Fibroblast of gingiva (primary cell): Measurements from ENCODE around the gene KCTD14.
"Not testable (repeated sequence)": the region's sequence is repeated elsewhere in the genome, so short reads cannot be mapped to it uniquely, and the experiment has no call there.

Experiments
- DNase-seq: peaks from one replicate; pipeline ENCODE4 v3.0.0-alpha.2; 2011; ENCODE audit warnings: low read depth

The KCTD14 gene

GRCh38 chr11:78046486-78046854, 23.4 kb upstream of the KCTD14 start:
- DNase-seq = no peak

GRCh38 chr11:78045851-78046485, 22.9 kb upstream of the KCTD14 start:
- DNase-seq = peak; percentile 52

DNA sequence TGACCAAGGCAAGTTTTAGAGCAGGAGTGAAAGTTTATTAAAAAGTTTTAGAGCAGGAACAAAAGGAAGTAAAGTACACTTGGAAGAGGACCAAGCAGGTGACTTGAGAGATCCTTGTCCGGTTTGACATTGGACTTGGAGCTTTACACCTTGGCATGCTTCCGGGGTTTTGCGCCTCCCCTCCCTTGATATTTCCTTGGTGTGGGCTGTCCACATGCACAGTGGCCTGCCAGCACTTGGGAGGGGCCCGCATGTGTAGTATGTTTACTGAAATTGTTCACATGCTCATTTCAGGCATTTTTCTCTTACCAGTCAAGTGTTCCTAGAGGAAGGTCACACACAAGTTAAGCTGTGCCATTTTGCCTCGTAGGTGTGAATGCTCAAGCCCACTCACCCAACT, 21.6 kb upstream of the KCTD14 start:
- no peak for DNase-seq

DNA sequence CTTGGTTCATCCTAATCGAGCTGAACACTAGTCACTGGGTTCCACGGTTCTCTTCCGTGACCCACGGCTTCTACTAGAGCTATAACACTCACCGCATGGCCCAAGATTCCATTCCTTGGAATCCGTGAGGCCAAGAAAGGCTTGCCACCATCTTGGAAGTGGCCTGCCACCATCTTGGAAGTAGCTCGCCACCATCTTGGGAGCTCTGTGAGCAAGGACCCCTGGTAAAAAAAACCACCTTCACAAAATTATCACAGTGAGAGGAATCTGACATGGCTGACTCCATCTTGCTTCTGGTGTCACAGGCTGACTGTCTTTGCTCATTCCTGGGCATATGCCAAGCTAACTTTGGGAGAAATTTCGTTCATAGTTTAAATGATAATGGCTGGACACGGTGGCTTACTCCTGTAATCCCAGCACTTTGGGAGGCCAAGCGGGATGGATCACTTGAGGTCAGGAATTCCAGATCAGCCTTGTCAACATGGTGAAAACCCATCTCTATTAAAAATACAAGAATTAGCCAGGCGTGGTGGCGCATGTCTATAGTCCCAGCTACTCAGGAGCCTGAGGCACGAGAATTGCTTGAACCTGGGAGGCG, 18.9 kb upstream of the KCTD14 start:
- no peak for DNase-seq

- DNase-seq = not testable (repeated sequence)
These were observed 18.3 kb upstream of the KCTD14 start for GRCh38 chr11:78041380-78041719.

DNA sequence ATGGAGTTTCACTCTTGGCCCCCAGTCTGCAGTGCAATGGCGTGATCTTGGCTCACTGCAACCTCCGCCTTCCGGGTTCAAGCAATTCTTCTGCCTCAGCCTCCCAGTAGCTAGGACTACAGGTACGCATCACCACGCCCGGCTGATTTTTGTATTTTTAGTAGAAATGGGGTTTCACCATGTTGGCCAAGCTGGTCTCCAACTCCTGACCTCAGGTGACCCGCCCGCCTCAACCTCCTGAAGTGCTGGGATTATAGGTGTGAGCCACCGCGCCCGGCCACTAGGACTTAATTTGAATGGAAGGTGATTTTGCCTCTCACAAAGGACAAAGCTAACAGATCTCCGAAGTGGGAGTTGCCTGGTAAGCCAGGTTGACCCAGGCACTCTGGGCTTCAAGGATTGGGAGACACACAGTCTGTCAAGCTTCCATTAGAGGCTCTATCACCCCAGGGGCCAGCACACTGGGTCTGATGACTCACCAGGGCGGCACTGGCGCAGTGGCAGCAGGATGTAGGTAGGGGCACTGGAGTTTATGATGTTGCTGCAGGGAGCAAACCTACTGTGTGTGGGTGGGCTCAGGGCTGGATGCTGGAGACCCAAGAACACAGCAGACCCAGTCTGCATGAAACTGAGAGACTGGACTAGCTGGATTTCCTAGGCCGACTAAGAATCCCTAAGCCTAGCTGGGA, 17.8 kb upstream of the KCTD14 start:
- no peak for DNase-seq

DNA sequence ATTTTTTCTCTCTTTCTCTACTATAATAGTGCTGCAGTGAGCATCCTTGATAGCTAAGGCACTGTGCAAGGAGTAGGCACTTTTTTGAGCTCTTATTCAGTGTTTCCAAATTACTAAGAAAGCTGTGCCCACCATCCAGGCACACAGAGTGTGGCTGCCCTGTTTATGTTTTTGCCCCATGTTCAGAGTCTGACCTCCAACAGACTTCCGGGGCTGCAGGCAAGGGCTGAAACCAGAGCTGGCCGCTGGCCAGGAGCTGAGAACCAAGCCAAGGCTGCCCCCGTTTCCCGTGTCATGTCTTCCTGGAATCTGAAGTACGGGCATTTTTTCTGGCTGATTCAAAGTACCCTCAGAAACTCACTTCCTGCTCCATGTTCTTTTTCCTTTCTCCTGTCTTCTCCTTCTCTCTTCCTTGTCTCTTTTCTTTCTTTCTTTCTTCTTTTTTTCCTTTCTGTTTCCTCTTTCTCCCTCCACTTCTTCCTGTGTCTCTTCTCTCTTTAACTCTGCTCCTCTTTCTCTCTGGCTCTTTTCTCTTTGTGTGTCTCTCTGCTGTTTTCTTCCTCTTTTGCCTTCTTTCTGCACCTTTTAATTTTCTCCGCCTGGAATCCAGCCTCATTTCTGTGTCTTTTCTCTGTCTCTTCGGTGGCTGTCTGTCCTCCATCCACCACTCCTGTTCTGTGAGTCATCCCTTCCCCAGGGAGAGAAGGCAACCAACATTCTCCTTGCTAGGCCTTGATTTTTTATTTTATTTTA, 17.0 kb upstream of the KCTD14 start:
- peak; percentile 80 for DNase-seq

DNA sequence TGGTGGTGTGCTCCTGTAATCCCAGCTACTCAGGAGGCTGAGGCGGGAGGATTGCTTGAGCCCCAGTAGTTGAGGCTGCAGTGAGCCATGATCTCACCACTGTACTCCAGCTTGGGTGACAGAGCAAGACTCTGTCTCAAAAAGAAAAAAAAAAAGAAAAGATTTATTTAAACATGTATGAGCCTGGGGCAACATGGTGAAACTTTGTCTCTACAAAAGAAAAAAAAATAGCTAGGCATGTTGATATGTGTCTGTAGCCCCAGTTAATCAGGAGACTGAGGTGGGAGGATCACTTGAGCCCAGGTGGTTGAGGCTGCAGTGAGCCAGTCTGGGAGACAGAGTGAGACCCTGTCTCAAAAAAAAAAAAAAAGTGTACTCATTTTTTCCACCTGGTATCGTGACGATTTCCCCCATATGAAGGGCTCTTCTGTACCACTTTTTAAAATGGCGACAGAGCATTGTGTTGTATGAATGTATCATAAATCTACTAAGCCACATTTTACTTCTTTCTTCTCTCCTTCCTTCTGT, 16.4 kb upstream of the KCTD14 start:
- no peak for DNase-seq

DNA sequence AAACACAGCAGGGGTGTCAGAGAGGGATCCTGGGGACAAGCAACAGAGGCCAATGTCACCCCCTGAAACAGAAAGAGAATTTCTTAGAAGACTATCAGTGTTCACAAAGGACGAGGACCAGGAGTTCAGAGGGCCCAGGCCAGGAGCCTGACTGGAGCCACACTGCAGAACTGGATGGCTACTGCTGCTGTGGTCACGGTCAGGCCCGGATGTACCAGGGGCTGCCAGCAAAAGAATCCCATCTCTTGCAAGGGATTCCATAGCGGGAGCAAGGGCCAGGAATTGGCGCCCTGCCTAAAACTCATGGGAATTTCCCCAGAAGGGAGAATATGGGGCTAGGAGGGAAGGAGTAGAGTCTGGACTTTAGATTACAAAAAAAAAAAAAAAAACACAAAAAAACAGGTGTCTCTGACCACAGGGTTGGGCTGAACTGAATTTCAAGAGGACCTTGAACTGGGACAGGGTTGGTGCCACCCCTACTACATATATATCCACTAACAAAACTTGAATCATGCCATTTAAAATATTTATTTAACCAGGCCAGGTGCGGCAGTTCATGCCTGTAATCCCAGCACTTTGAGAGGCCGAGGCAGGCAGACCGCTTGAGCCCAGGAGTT, 15.7 kb upstream of the KCTD14 start:
- no peak for DNase-seq

DNA sequence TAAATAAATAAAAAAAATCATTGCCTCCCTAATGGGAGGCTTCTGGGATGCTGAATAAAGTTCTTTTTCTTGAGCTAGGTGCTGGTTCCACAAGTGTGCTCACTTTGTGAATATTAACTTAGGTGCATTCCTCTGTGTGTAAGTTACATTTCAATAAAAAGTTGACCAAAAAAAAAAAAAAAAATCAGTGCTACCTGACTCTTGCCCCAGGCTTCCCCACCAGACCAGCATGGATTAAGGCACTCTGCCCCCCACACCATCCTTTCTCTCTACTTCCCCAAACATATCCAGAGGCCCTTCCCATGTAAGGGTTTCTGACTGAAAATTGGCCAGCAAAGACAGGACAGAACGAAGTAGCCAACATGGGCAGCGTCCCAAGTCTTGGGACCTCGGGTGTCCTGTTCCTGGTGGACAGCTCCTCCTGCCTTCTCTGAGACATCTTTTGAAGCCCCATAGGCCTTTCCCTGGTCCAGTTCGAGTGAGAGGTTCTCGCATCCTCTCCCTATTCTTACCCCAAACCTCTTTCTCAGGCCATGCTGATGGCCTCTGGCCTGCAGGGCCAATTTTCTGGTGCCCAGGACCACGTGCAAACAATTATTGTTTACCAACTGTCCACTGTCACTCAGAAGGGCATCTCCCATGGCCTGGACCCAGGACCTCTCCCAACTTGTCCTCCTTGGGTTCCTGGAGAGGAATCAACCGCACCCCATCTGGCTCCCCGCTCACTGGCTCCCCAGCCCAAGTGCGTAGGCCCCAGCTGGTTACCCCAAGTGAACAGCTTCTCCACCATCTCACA, 14.9 kb upstream of the KCTD14 start:
- no peak for DNase-seq

DNA sequence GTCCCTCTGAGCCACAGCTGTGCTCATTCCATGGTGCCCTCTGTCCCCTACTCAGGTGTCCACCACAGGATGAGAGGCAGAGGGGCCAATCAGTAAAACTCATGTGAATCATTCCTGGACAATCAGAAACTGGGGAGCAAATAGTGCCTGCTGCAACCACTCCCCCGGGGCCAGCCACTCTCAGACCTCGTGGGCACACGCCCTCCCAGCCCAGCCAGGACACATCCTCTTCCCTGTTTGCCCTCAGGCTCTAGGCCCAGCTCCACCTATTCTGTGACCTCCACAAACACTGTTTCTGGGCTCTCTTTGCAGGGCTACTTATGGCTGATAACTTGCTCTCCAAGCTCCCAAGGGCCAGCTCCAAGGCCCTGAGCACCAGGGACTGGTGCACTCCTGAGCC, 14.0 kb upstream of the KCTD14 start:
- no peak for DNase-seq

DNA sequence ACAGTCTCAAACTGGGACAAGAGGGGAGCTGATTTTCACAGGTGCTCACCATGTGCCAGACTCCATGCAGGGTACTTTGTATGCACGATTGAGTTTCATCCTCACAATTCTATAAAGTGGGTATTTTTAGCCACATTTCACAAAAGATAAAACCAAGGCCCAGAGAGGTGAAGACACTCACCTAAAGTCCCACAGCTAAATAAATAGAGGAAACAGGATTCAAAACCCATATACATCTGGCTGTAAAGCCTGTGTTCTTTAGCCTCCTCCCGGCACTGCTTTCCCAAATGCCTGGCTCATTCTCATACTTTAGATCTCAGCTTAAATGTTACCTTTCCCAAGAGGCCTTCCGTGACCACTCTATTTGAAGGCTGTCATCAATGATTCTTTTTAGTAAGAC, 13.2 kb upstream of the KCTD14 start:
- DNase-seq = no peak

- DNase-seq = no peak
These were observed 11.5 kb upstream of the KCTD14 start for GRCh38 chr11:78034623-78035022.

GRCh38 chr11:78033040-78033439, 10.0 kb upstream of the KCTD14 start:
- peak; percentile 38 for DNase-seq

DNA sequence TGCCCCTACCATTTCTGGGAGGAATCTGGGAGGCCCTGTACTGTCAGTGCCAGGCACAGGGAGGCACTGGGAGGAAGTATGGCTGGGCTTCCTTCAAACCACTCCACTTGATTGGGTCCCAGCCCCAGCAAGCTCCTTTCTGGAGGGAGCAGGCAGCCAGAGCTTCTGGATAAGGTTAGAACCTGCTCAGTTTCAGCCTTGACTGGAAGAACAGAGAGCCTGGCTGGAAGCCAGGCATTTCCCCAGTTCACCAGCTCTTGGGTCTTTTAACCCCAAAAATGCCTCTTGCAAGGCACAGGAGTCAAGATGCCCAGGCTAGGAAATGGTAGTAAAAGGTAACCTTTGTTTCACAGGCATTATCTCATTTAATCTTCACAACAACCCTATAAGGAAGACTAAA, 9.0 kb upstream of the KCTD14 start:
- no peak for DNase-seq

GRCh38 chr11:78031629-78032028, 8.6 kb upstream of the KCTD14 start:
- DNase-seq = no peak

DNA sequence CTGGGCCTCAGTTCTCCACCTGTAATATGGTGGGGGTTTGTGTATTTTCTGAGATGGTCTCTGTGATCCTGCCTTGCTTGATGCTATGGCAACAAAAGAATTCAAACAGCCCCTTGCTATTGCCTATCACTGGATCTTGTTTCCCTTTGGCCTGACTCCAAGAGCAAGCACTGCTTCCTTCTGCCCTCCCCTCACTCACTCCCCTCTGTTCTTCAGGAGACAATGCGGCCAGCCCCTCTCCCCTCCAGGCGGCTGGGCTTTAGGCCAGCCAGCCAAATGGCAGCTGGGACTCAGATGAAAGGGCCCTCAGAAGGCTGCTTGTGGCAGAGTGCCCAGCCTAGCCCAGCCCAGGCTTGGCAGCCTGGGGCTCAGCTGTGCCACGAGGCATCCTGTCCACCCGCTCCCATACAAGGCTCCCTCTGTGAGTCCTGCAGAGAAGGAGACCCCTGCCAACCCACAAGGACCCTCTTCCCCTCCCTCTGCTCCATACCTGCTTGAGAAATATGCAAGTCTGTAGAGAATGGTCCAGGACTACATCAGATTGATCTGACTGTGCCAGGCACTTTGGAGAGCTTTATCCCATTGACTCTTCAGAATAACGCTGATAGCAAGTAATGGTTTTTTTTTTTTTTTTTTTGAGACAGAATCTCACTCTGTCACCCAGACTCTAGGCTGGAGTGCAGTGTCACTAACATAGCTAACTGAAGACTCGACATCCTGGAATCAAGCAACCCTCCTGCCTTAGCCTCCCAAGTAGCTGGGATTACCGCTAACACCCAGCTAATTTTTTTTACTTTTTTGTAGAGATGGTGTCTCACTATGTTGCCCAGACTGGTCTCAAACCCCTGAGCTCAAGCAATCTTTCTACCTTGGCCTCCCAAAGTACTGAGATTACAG, 7.6 kb upstream of the KCTD14 start:
- peak; percentile 57 for DNase-seq

DNA sequence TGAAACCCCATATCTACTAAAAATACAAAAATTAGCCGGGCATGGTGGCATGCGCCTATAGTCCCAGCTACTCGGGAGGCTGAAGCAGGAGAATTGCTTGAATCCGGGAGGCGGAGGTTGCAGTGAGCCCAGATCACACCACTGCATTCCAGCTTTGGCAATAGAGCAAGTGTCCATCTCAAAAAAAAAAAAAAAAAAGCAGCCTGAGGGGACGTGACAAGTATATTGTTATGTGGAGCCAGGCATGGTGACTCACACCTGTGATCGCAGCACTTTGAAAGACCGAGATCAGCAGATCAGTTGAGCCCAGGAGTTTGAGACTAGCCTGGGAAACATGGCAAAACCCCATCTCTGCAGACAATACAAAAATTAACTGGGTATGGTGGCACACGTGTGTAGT, 5.3 kb upstream of the KCTD14 start:
- not testable (repeated sequence) for DNase-seq

DNA sequence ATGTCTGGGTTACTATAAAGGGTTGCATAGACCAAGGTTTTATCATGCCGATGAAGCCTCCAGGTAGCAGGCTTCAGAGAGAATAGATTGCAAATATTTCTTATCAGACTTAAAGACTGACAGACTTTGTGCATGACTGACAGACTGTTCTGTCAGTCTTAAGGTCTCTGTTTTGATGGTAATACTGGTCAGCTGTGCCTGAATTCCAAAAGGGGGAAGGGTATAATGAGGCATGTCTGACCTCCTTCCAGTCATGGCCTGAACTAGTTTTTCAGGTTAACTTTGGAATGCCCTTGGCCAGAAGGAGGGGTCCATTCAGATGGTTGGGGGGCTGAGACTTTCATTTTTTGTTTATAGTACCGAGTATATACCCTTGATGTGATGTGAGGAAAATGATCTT, 4.7 kb upstream of the KCTD14 start:
- no peak for DNase-seq

DNA sequence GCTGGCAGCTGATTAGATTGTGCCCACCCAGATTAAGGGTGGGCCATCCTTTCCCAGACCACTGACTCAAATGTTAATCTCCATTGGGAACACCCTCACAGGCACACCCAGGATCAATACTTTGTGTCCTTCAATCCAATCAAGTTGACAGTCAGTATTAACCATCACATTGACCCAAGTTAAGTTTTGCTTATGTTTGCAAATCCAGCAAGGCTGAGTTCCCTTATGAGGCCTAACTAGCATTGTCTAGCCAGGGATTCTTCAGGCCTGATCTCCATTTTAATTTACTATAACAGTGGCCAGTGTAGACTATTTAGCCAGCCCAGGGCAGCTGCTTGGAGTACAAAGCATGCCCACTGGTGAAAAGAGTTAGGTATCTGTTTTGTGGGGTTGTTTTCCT, 2.3 kb upstream of the KCTD14 start:
- no peak for DNase-seq

DNA sequence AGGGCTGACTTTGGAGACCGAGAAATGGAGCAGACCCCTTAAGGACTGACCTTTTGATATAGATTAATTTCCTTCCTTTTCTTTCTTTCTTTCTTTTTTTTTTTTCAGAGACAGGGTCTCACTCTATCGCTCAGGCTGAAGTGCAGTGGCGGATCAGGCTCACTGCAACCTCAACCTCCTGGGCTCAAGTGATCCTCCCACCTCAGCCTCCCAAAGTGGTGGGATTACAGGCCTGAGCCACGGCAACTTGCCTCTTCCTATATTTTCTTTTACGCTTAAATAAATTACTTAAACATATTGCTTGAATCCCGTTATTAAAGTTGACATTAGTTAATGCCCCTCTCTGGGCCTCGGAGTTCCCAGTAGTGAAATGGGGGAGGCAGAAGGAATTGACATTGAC, 350 bp upstream of the KCTD14 start:
- DNase-seq = no peak
